Measurements from ENCODE around the gene ZNF136.

ZNF136 gene

DNA sequence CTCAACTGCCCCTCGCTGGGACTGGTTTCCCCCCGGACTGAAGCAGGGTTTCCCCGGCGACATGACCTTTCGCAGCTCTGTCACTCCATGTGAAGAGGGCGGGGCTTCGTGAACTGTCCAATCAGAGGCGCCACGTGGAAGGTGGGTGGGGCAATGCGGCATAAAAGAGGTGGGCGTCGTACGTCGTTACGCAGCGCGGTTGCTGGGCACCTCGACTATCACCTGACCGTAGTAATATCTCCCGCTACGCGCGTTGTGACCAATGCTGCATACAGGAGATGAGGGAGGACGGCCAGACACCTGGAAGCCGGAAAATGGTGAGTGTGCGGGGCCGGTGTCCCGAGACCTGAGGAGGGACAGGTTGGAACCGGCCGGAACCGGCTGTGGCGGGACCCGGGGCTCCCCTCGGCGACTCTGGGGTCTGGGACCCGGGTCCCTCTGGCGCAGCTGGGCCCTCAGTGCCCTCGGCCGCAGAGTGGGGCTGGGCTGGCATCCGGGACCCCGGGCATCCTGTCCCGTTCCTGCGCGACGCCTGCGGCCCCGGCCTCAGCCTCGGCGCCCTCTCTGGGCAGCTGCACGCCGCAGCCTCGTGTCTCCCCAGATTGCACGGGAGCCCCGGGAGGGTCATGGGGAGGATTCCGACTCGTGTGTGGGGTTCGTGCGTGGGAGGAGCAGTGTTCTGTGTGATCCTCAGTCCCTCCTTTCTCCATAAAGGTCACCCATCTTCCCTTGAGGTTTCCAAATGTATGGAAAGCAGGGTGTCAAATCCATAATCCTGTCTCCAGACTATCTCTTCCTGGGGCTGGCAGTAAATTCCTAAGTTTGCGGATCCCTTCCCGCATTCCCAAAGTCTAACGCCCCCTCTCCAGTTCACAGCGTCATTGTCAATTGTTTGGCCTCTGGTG lies 32.2 kb downstream of the ZNF136 start:
- no peak for DNase-seq

DNA sequence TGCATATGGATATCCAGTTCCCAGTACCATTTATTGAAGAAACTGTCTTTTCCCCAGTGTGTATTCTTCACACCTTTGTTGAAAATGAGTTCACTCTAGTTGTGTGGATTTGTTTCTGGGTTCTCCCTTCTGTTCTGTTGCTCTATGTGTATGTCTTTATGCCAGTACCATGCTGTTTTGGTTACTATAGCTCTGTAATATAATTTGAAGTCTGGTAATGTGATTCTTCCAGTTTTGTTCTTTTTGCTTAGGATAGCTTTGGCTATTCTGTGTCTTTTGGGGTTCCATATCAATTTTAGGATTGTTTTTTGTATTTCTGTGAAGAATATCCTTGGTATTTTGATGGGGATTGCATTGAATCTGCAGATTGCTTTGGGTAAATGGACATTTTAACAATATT lies 35.2 kb downstream of the ZNF136 start:
- DNase-seq = no peak

DNA sequence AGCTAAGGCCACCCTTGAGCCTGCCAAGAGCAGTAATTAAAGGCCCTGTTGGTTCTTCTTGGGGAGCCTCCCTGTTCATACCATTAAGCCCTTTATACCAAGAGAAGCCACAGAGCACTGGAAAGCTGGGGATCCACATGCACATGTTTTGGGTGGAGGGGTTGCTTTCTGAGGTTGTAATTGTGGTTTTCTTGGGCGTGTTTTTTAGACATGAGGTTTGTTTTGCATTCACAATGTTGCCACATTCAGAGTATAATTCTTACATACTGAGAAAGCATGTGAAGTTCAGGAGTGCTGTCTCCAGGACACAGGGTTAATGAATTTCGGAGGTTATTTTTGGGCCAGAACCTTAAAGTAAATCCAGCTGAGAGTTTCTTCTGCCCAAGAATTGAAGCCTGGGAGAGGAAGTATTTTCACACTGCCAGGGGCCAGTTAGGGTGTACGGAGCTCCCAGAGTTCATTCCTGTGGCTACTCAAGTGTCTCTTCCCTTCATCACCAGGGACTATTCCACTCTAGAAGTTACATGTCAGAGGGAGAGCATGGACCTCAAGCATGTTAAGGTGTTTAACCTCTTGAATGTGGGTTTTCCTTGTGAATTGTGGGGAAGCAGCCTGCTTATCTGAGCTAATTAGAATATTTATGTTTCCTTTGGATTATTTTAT lies 37.0 kb downstream of the ZNF136 start:
- DNase-seq = no peak

DNA sequence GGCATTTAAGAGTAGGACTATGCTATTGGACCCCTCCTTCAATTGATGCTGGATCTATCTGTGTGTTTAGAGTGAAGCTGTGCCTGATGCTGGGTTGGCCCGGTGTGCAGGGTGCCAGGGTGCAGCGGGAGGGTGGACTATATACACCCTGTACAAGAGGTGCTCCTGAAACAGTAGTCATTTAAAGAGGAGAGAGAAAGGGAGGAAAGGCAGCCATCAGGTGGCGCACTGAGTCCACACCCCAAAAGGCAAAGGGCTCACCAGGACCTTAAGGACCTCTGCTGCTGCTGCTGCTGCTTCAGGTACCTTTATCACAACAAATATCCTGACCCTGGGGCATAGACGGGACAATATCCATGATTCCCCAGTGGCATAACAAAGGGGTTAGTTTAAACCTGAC lies 39.4 kb downstream of the ZNF136 start:
- no peak for DNase-seq

DNA sequence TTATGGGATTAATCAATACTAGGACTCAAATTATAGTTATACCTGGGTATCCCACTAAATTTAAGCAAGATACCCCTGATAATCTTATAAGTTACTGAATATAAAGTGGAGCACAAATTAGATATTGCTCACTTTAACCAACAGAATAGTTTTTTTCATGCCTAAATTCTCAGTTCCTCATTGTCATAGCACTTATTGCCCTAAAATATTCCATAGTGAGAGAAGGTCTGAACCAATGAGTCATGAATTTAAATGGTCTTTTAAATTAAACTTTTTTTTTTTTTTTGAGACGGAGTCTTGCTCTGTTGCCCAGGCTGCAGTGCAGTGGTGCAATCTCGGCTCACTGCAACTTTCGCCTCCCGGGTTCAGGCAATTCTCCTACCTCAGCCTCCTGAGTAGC lies 42.4 kb downstream of the ZNF136 start:
- DNase-seq = no peak

- no peak for DNase-seq
These were observed 45.3 kb downstream of the ZNF136 start for GRCh38 chr19:12208221-12208620.

DNA sequence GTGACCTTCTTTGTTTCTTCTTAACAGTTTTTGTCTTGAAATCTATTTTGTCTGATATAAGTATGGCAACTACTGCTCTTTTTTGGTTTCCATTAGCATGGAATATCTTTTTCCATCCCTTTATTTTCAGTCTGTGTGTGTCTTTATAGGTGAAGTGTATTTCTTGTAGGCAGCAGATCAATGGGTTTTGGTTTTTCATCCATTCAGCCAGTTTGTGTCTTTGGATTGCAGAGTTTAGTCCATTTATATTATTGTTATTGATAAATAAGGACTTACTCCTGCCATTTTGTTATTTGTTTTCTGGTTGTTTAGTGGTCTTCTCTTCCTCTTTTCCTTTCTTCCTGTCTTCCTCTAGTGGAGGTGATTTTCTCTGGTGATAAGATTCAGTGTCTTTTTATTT lies 54.4 kb downstream of the ZNF136 start:
- no peak for DNase-seq

- DNase-seq = no peak
These were observed 60.2 kb downstream of the ZNF136 start for GRCh38 chr19:12222980-12223630.

DNA sequence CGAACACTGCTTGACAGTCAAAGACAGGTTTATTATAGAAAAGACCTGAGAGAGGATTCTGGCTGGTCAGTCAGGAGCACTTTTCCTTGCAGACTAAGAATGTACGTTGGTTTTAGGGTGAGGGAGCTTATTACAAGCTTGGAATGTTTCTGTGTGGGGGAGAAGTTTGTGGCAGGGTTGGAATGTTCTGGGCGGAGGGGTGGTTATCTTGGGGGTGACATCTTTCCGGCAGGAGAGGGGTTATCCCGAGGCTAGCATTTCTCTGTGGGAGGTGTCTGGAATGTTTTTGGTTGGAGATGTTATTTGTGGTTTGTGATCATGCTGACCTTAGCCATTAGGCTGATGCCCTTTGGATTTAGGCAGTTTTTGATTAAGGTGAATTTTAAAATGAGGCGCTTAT lies 61.8 kb downstream of the ZNF136 start:
- DNase-seq = peak; percentile 10

- no peak for DNase-seq
These were observed 67.1 kb downstream of the ZNF136 start for GRCh38 chr19:12229990-12230389.

- no peak for DNase-seq
These were observed 68.1 kb downstream of the ZNF136 start for GRCh38 chr19:12230751-12231733.

- no peak for DNase-seq
These were observed 70.1 kb downstream of the ZNF136 start for GRCh38 chr19:12232961-12233360.

DNA sequence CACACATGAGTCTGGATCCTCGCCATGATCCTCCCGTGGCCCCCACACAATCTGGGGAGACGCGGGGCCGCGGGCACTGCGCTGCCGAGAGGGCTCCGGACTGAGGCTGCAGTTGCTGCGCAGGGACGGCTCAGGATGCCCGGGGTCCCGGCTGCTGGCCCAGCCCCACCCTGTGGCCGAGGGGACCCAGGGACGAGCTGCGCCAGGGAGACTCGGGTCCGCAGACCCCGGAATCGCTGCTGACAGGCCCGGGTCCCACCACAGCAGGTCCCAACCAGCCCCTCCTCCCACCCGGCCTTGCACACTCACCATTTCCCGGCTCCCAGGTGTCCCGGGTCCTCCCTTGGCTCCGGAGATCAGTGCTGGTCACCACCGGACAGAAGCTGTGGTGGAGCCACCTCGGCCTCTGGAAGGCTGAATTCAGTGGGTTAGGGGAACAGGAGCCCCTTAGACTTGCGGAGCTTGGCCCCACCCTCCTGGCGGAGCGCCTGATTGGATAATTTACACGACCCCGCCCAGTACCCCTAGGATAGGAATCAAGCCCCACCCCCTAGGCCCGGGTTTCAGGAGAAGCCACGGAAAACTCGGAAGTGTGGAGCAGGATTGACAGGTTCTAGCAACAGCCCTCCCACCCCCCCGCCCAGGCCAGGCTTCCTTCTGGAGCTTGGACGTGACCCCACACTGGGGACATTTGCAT lies 74.4 kb downstream of the ZNF136 start:
- DNase-seq = no peak

Measured in NCI-H226 (cell line).